Measurements from ENCODE around the gene CCDC13.

The CCDC13 gene

DNA sequence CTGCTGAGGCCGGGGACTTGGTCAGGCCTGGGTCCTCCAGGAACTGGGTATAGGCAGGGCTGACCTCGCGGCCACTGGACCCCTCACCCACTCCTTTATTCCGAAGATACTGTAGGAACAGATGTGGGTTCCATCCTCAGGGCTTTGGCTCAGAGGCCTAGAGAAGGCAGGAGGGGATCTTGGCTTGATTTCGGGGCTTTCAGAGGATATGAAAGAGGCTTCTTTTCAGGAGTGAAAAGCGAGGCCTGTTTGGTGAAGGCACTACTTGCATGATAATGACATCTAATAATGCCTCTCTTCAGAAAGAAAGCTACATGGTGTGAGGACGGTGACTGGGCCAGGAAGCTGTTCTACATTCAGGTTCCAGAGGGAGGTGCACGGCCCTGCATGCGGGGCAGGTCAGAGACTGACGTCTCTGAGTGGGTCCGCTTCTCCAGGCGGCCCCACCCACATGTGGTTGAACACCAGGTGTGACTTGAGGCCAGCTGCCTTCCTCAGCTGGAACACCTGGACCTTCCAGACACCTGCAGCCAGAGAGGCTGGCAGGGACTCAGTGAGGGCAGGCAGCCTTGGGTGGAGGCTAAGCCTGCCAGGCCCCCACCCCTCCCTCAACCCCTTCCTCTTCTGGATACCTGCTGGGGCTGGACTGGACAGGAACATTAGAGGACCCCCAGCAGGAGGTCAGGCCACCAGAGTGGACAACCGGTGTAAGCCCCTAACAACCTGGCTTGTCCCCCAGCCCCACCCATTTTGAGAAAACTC, 39.4 kb downstream of the CCDC13 start:
- Histone ChIP-seq H3K4me3 (ENCODE audit: low read length in 2 of 2) (no peak overlapping the region), H3K9ac (ENCODE audit: low read length in 2 of 2) (no peak overlapping the region), H3K9me3 (ENCODE audit: control insufficient read depth in 2 of 2, low read length in 2 of 2) (no peaks in the 10 kb centered on the region), H3K36me3 (ENCODE audit: control insufficient read depth in 2 of 2, insufficient read depth in 2 of 2, low read length in 2 of 2) (no peaks in the 10 kb centered on the region), H3K4me1 (ENCODE audit: control insufficient read depth, insufficient read depth, low read length) (no peaks in the 10 kb centered on the region), H3K27ac (ENCODE audit: low read length) (no peak overlapping the region), H3K27me3 (ENCODE audit: control insufficient read depth in 1 of 2, insufficient read depth in 2 of 2, low read length in 2 of 2) (no peaks in the 10 kb centered on the region)

GRCh38 chr3:42732829-42733459, 40.1 kb downstream of the CCDC13 start:
- Histone ChIP-seq H3K9me3 (ENCODE audit: control insufficient read depth in 2 of 2, low read length in 2 of 2) (no peaks in the 10 kb centered on the region), H3K4me1 (ENCODE audit: control insufficient read depth, insufficient read depth, low read length) (no peaks in the 10 kb centered on the region), H3K36me3 (ENCODE audit: control insufficient read depth in 2 of 2, insufficient read depth in 2 of 2, low read length in 2 of 2) (no peaks in the 10 kb centered on the region), H3K27ac (ENCODE audit: low read length) (no peak overlapping the region), H3K9ac (ENCODE audit: low read length in 2 of 2) (no peak overlapping the region), H3K27me3 (ENCODE audit: control insufficient read depth in 1 of 2, insufficient read depth in 2 of 2, low read length in 2 of 2) (no peaks in the 10 kb centered on the region), H3K4me3 (ENCODE audit: low read length in 2 of 2) (no peak overlapping the region)

GRCh38 chr3:42732196-42732828, 40.7 kb downstream of the CCDC13 start:
- no peak overlapping the region for H3K27ac ChIP-seq (ENCODE audit: low read length)
- no peaks in the 10 kb centered on the region for H3K27me3 ChIP-seq (ENCODE audit: control insufficient read depth in 1 of 2, insufficient read depth in 2 of 2, low read length in 2 of 2)
- no peak overlapping the region for H3K4me3 ChIP-seq (ENCODE audit: low read length in 2 of 2)
- no peak overlapping the region for H3K9ac ChIP-seq (ENCODE audit: low read length in 2 of 2)
- no peaks in the 10 kb centered on the region for H3K9me3 ChIP-seq (ENCODE audit: control insufficient read depth in 2 of 2, low read length in 2 of 2)
- H3K4me1 ChIP-seq (ENCODE audit: control insufficient read depth, insufficient read depth, low read length): no peaks in the 10 kb centered on the region
- H3K36me3 ChIP-seq (ENCODE audit: control insufficient read depth in 2 of 2, insufficient read depth in 2 of 2, low read length in 2 of 2): no peaks in the 10 kb centered on the region

DNA sequence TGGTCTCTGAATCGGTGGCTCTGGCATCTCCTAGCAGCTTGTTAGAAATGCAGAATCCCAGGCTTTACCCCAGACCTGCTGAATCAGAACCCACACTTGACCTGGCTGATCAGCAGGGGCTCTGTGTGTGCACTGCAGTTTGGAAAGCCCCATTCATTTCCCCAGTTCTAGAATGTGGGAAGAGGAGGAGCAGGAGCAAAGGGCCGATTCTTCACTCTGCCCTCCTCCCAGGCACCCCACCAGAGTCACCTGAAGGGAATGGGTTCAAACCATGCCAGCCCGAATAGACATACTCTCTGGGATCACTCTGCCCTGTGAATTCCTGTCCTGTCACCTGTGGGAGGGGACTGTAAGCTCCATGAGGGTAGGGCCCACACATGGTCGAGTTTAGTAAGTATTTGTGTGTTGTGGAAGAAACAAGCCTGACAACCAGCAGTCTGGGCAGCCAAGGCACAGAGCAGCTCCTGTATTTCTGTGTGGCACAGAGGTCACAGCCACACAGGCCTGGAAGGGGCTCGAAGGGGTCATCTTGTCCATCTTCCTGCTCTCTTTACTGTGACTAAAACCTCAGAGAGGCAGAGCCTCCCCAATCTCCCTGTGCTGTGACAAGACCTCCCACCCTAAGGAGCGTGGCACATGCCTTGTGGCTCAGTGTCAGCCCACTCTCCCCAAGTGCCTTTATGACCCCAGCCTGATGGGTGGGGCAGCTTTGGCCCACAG, 41.4 kb downstream of the CCDC13 start:
- no peaks in the 10 kb centered on the region for H3K9me3 ChIP-seq (ENCODE audit: control insufficient read depth in 2 of 2, low read length in 2 of 2)
- H3K36me3 ChIP-seq (ENCODE audit: control insufficient read depth in 2 of 2, insufficient read depth in 2 of 2, low read length in 2 of 2): no peaks in the 10 kb centered on the region
- H3K9ac ChIP-seq (ENCODE audit: low read length in 2 of 2): no peak overlapping the region
- H3K4me3 ChIP-seq (ENCODE audit: low read length in 2 of 2): no peak overlapping the region
- no peaks in the 10 kb centered on the region for H3K4me1 ChIP-seq (ENCODE audit: control insufficient read depth, insufficient read depth, low read length)
- H3K27ac ChIP-seq (ENCODE audit: low read length): no peak overlapping the region
- H3K27me3 ChIP-seq (ENCODE audit: control insufficient read depth in 1 of 2, insufficient read depth in 2 of 2, low read length in 2 of 2): no peaks in the 10 kb centered on the region

- Histone ChIP-seq H3K27ac (ENCODE audit: low read length) (no peak overlapping the region), H3K4me3 (ENCODE audit: low read length in 2 of 2) (no peak overlapping the region), H3K36me3 (ENCODE audit: control insufficient read depth in 2 of 2, insufficient read depth in 2 of 2, low read length in 2 of 2) (no peaks in the 10 kb centered on the region), H3K27me3 (ENCODE audit: control insufficient read depth in 1 of 2, insufficient read depth in 2 of 2, low read length in 2 of 2) (no peaks in the 10 kb centered on the region), H3K9ac (ENCODE audit: low read length in 2 of 2) (no peak overlapping the region), H3K4me1 (ENCODE audit: control insufficient read depth, insufficient read depth, low read length) (no peaks in the 10 kb centered on the region), H3K9me3 (ENCODE audit: control insufficient read depth in 2 of 2, low read length in 2 of 2) (no peaks in the 10 kb centered on the region)
These were observed 42.2 kb downstream of the CCDC13 start for GRCh38 chr3:42730706-42731420.

- H3K9ac ChIP-seq (ENCODE audit: low read length in 2 of 2): no peak overlapping the region
- H3K9me3 ChIP-seq (ENCODE audit: control insufficient read depth in 2 of 2, low read length in 2 of 2): no peaks in the 10 kb centered on the region
- H3K27me3 ChIP-seq (ENCODE audit: control insufficient read depth in 1 of 2, insufficient read depth in 2 of 2, low read length in 2 of 2): no peaks in the 10 kb centered on the region
- no peak overlapping the region for H3K4me3 ChIP-seq (ENCODE audit: low read length in 2 of 2)
- H3K27ac ChIP-seq (ENCODE audit: low read length): no peak overlapping the region
- no peaks in the 10 kb centered on the region for H3K4me1 ChIP-seq (ENCODE audit: control insufficient read depth, insufficient read depth, low read length)
- H3K36me3 ChIP-seq (ENCODE audit: control insufficient read depth in 2 of 2, insufficient read depth in 2 of 2, low read length in 2 of 2): no peaks in the 10 kb centered on the region
These were observed 42.8 kb downstream of the CCDC13 start for GRCh38 chr3:42730294-42730693.

GRCh38 chr3:42729404-42730145, 43.5 kb downstream of the CCDC13 start:
- no peak overlapping the region for H3K4me3 ChIP-seq (ENCODE audit: low read length in 2 of 2)
- no peak overlapping the region for H3K9ac ChIP-seq (ENCODE audit: low read length in 2 of 2)
- H3K27me3 ChIP-seq (ENCODE audit: control insufficient read depth in 1 of 2, insufficient read depth in 2 of 2, low read length in 2 of 2): no peaks in the 10 kb centered on the region
- no peaks in the 10 kb centered on the region for H3K36me3 ChIP-seq (ENCODE audit: control insufficient read depth in 2 of 2, insufficient read depth in 2 of 2, low read length in 2 of 2)
- no peaks in the 10 kb centered on the region for H3K9me3 ChIP-seq (ENCODE audit: control insufficient read depth in 2 of 2, low read length in 2 of 2)
- H3K4me1 ChIP-seq (ENCODE audit: control insufficient read depth, insufficient read depth, low read length): no peaks in the 10 kb centered on the region
- no peak overlapping the region for H3K27ac ChIP-seq (ENCODE audit: low read length)

GRCh38 chr3:42728668-42729364, 44.2 kb downstream of the CCDC13 start:
- H3K4me1 ChIP-seq (ENCODE audit: control insufficient read depth, insufficient read depth, low read length): no peaks in the 10 kb centered on the region
- no peaks in the 10 kb centered on the region for H3K36me3 ChIP-seq (ENCODE audit: control insufficient read depth in 2 of 2, insufficient read depth in 2 of 2, low read length in 2 of 2)

GRCh38 chr3:42728056-42728455, 45.0 kb downstream of the CCDC13 start:
- no peaks in the 10 kb centered on the region for H3K9me3 ChIP-seq (ENCODE audit: control insufficient read depth in 2 of 2, low read length in 2 of 2)
- H3K4me3 ChIP-seq (ENCODE audit: low read length in 2 of 2): no peak overlapping the region
- no peaks in the 10 kb centered on the region for H3K27me3 ChIP-seq (ENCODE audit: control insufficient read depth in 1 of 2, insufficient read depth in 2 of 2, low read length in 2 of 2)
- no peak overlapping the region for H3K27ac ChIP-seq (ENCODE audit: low read length)
- H3K36me3 ChIP-seq (ENCODE audit: control insufficient read depth in 2 of 2, insufficient read depth in 2 of 2, low read length in 2 of 2): no peaks in the 10 kb centered on the region
- no peak overlapping the region for H3K9ac ChIP-seq (ENCODE audit: low read length in 2 of 2)
- no peaks in the 10 kb centered on the region for H3K4me1 ChIP-seq (ENCODE audit: control insufficient read depth, insufficient read depth, low read length)

More at GRCh38 chr3:42728668-42729364, 44.2 kb downstream of the CCDC13 start:
- no peak overlapping the region for H3K27ac ChIP-seq (ENCODE audit: low read length)
- no peak overlapping the region for H3K9ac ChIP-seq (ENCODE audit: low read length in 2 of 2)
- H3K4me3 ChIP-seq (ENCODE audit: low read length in 2 of 2): no peak overlapping the region
- H3K9me3 ChIP-seq (ENCODE audit: control insufficient read depth in 2 of 2, low read length in 2 of 2): no peaks in the 10 kb centered on the region
- no peaks in the 10 kb centered on the region for H3K27me3 ChIP-seq (ENCODE audit: control insufficient read depth in 1 of 2, insufficient read depth in 2 of 2, low read length in 2 of 2)

Measured in stomach smooth muscle (tissue), 2 donors.